GM19328 (cell line): ENCODE measurements around the gene ETFA.

Experiments
- ATAC-seq: cut with Tn5 transposase; IDR thresholded peaks from one replicate; pipeline ENCODE4 v1.9.1; 2021; ENCODE audit warnings: mild to moderate bottlenecking, moderate library complexity; ENCODE audit not compliant: unreplicated experiment

The ETFA gene

GRCh38 chr15:76176487-76177085, 134.7 kb downstream of the ETFA start:
- no peak for ATAC-seq

GRCh38 chr15:76176059-76176458, 135.2 kb downstream of the ETFA start:
- ATAC-seq, result no peak

GRCh38 chr15:76175442-76175841, 135.8 kb downstream of the ETFA start:
- ATAC-seq, result no peak

GRCh38 chr15:76174654-76175053, 136.6 kb downstream of the ETFA start:
- no peak for ATAC-seq

- ATAC-seq, result no peak
Observed at GRCh38 chr15:76173317-76173834, 137.9 kb downstream of the ETFA start.

GRCh38 chr15:76172782-76173181, 138.5 kb downstream of the ETFA start:
- no peak for ATAC-seq

GRCh38 chr15:76169911-76170800, 141.1 kb downstream of the ETFA start:
- ATAC-seq, result no peak

GRCh38 chr15:76169018-76169417, 142.3 kb downstream of the ETFA start:
- no peak for ATAC-seq

- ATAC-seq, result no peak
Observed at GRCh38 chr15:76168237-76168984, 142.9 kb downstream of the ETFA start.

- ATAC-seq, result no peak
Observed at GRCh38 chr15:76165951-76166350, 145.3 kb downstream of the ETFA start.
